ENCODE measurements around the gene PXMP2.
"Not testable (repeated sequence)": the region's sequence is repeated elsewhere in the genome, so short reads cannot be mapped to it uniquely, and the experiment has no call there.

Gene PXMP2

DNA sequence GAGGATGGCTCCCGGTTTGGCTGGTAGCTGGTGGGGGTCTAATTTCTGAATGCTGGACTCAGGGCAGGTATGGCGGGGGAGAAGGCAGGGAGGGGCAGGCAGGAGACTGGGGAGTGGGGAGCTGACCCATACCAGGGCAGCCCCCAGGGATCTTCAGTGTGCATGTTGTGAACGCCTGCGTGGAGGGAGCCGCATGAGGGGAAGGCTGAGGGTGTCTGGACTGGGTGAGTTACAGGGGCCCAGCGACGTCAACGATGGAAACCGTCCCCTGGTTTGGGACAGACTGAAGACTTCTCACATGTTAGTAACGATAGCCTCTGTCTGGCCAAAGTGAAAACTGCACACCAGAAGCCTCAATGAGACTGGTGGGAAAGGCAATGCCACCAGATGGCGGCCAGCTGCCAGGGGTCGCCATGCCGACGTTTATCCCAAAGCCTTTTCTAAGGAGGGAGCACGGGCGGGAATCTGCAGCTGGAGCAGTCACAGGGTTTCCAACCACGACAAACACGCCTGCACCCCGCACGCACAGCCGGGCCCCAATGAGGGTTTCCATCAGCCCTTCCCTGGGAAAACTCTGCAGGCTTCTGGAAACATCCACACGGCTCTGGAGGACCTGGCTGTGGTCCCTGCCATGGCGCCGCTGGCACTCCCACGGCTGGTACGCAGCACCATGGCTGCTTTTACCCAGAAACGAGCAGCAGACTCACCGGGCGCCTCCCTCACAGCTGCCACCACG, 37.3 kb downstream of the PXMP2 start:
- peak; percentile 54 for DNase-seq

DNA sequence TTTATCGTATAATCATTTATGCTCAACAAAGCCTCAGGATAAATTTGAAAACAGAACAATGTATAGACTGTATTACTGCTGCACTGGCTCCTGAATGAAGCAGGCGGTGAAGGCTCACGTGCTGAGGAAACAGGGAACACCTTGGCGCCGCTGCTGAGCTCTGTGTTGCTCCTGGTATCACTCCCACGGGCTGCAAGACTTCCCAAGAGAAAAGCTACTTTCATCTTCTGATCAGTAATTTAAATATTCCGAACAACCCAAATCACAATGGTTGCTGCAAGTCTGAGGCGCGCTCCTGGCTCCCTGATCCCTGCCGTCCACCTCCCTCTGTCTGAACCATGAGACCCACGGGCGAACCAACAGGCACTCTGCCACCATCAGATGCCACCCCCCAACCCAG, 39.0 kb downstream of the PXMP2 start:
- no peak for DNase-seq

DNA sequence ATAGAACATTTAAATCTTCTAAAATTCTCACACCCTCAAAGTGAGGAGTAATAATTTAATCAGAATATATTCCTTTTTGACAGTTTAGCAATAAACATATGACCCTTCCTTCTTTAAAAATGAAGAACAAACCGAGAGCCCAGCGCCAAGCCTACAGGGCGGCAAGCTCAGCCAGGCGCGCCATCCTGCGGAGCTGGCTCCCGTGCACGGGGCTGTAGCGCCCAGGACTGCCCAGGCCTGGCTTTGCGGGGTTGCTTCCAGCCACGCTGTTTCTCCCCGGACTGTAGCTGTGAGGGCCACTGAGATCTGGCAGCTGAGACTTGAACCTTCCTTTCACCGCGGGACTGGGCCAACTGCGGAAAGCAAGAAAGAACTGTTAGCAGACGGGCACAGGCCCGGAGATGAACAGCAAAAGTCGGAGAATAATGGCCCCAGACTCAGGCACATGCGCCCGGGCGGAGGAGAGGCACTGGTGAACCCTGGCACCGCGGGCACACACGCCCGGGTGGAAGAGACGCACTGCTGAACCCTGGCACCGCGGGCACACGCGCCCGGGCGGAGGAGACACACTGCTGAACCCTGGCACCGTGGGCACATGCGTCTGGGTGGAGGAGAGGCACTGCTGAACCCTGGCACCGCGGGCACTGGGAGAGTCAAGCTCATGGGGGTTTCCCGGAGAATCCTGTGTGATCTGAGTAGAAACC, 39.9 kb downstream of the PXMP2 start:
- no peak for DNase-seq

DNA sequence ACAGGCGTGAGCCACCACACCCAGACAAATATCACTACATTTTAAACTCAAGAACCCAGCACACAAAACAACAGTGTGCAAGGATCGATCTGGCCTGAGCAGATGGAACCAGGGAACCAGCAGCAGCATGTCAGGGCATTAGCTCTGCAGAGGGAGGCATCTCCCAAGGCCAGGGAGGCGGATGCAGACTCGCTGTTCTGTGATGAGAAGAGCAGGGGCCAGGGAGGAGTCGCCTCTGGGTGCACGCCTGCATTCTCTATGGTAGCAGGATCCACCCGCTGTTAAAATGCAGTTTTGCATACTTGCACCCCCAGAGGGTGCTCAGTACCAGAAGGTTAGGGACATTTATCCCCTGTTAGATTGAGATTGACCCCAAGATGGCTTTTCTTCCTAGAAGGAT, 41.1 kb downstream of the PXMP2 start:
- no peak for DNase-seq

DNA sequence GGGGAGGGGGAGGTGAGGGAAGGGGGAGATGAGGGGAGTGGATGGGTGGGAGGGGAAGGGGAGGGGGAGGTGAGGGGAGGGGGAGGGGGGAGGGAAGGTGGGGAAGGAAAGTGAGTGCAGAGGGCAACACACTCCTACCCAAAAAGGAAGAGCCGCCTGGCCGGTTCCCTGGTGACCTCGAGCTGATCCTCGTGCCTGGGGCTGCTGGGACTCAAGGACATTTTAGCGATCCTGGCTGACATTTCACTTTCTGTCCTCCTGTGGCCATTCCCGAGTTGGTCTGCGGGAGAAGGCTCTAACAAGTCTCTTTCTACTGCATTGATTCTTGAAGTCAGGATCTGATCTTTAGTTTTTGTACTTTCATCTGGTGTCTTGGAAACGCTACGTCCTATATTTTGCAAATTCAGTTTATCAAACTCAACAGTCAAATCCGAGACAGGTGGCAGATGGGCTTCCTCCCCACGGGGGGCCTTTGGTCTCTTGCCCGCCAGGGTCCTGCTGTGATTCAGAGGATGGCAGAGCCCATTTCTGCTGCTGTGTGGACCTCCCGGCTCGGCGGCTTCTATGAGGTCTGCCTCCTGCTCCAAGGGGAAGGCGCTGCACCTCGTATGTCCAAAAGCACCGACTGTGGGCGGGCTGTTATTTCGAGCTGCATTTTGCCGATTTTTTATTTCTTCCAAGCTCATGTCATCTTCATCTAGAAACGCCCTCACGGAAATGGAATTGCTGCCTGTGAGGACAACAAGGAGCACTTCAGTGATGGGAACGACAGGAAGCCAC, 42.3 kb downstream of the PXMP2 start:
- no peak for DNase-seq

DNA sequence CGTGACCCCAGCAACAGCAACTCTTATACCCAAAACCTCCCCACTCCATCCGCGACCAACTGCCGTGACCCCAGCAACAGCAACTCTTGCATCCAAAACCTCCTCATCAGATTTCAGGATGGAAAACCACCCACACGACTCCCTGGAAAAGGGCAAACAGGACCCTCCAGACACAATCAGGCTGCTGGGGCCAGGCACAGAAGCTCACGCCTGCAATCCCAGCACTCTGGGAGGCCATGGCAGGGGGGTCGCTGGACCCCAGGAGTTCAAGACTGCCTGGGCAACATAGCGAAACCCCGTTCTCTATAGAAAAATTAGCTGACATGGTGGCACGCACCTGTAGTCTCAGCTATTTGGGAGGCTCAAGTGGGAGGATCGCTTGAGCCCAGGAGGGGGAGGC, 43.0 kb downstream of the PXMP2 start:
- no peak for DNase-seq

DNA sequence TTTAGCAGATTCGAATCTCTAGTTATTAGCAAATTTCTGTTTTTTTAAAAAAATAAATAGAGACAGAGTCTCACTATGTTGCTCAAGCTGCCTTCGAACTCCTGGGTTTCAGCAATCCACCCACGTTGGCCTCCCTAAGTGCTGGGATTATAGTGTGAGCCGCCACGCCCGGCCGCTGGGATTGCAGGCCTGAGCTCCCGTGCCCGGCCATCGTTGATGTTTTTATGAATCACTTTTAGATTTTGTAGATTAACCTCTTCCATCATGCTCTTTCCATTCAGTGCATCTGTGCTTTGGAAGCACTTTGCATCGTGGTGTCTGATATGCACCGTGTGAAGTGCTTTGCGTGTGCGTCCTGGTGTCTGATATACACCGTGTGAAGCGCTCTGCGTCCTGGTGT, 44.2 kb downstream of the PXMP2 start:
- no peak for DNase-seq

DNA sequence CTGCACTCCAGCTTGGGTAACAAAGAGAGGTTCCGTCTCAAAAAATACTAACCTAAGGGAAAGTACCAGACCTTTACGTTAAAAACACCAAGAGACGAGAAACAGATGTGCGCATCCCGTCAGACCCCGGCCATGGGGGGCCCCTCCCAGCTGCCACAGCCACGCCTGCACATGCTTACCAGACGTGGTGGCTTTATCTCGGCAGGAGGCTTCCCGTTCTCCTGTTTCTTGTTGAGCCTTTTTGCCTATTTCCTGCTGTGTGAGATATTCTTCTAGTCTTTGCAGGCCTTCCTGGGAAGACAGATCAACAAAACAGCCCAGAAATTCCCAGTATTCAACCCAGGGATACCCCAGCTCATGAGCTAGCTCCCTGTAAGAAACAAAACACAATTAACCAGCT, 46.8 kb downstream of the PXMP2 start:
- peak; percentile 60 for DNase-seq

DNA sequence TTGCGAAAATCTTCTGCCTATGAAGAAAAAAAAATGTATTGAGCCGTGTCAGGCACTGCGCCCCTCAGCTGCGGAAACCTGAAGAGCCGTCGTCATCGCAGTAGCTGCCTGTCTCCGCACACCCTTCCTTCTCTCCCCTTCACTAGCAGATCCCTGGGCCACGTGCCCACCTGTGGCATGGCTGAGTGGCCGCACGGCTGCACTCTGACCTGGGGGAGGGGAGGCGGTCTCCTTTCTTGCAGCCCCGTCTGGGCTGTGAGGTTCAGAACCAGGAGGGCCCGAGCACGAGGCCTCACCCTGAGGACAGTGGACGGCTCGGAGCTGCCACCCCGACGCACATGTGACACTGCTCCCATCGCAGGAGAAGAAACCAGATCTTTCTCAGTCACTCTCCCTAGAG, 48.1 kb downstream of the PXMP2 start:
- no peak for DNase-seq

DNA sequence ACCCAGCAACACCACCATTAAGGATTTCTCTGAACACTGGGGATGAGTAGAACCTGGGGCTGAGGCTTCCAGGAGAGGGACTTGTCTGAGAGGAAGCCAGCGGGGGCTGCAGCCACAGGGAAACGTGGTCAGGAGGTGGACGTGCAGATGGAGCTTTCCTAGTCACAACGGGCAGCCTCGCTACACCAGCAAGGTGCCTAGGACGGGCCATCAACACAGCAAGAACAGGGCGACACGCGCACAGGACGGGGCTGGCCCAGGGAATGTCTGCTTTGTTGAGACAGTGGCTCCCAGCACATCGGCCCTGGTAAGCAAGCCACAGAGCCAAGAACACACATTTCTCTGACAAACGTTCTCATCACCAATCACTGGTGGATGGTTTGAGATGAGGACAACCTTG, 49.0 kb downstream of the PXMP2 start:
- no peak for DNase-seq

DNA sequence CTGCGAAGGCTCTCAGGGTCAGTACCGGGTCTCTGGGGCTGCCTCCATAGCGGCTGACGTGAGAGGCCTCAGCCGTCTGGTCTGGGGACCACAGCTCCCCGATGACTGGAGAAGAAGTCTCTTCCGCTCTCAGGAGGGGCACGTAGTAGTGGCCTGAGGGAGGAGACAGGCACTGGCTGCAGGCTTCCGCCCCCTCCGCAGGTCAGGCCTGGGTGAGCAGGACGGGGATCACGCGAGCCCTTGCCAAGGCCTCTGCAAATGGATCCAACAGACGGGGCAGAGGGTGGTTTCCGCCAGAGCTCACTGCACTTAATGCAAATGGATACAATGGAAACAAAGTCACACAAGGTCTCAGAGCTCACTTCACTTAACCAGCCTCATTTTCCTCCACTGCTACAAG, 49.5 kb downstream of the PXMP2 start:
- DNase-seq: no peak

DNA sequence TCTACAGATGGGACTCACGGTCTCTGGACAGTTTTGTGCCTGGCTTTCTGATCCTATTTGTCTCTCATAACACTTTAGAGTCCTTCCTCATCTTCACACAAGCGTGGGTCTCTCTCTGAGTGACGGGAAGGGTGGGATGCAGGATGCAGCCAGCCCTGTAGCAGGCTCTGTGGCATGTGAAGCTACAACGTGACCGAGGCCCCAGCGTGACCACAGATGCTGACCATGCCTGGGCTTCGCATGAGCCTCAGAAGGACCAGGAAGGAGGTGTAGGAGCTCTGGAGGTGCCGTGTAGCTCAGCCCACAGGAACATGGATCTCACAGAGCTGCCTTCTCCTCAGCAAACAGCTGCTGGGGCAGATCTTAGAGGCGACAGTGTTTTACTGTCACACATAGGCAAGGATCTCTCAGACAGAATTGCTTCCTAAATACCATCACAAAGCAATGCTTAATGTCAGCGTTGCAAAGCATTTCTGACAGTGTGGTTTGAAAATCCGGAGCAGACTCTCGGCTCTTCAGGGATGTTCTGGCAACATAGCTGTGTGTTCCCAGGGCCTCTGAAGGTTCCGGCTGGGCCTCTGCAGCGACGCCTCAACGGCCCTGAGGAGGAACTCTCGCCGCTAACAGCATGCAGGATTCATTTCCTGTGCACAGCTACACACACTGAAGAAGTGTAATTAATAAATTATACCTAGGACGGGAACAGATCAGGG, 52.4 kb downstream of the PXMP2 start:
- no peak for DNase-seq

DNA sequence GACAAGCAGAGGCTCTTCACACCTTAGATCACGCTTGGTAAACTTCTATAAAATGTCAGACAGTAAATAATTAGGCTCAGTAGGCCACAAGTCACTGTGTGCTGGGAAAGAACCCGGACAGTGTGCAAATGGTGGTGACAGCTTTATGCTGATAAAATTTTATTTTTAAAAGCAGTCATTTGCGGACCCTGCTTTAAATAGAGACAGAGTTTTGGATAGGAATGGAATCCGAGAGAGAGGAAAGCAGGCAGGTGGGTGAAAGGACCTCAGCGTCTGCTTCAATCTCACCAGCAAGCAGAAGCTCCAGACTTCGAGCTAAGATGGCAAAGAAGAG, 52.9 kb downstream of the PXMP2 start:
- DNase-seq: no peak

DNA sequence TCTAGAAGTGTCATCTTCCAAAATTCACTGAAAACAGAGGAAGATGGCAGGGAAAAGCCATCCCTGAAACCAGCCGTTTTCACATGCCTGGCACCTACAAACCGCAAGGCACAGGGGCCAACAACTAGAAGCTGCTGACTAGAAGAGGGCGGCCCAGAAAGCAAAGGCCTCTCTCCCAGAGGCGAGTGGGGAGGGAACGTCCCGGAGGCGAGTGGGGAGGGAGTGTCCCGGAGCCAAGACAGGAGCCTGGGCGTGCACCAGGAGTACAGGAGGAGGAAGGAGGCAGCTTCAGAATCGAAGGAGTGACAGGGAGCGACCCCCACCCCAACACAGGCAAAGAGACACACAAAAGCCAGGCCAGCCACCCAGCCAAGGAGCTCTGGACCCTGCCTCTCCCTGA, 53.3 kb downstream of the PXMP2 start:
- DNase-seq: no peak

DNA sequence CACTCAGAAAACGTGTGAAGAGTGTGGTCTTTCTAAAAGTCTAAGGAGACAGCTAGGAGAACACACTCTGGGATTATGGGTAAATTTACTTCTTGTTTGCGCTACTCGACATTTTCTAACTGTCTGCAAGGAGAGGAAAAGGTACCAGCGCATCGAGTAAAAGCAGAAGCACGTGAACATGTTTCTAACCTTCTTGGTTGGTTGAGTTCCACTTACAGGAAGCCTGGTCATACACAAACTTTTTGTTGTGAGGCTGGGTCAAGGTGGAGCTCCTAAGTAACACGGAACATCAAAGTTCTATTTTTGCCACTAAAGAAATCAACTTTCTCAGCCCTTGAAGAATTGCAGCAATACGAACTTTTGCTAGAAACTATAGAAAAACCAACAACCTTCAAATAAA, 54.2 kb downstream of the PXMP2 start:
- no peak for DNase-seq

DNA sequence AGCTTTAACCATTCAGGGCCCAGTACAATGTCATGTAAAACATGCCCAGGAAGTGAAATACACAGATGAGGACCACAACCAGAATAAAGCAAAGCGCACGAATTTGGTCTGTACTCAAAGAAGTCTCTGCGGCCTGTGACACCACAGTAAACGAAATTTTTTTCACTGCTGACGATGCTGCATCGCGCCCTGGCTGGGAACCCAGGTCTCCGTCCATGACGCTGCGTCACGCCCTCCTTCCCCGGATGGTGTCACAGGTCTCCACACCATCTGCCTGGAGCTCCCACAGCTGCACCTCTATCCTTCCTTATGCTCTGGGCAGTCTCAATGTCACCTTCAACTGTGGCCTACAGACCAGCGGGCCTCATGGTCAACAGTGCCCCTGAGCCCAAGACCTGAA, 56.4 kb downstream of the PXMP2 start:
- no peak for DNase-seq

DNA sequence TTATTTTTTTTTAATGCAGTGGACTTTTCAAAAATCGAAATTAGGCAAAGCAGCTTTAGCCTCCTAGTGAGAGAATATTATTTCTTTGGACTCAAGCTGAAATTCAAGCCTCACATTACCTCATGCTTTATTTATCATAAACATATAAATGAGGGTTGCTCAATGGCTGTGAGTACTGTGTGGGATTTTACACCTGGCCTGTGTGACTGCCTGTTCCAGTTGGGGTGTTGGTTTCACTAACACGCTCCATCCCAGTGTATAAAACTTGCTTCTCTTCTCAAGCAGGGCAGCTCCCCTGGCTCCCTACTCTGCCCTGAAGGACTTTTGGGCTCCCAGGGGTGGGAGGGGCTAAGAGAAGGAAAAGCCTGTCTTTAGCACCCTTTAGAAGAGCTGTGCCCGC, 59.2 kb downstream of the PXMP2 start:
- no peak for DNase-seq

DNA sequence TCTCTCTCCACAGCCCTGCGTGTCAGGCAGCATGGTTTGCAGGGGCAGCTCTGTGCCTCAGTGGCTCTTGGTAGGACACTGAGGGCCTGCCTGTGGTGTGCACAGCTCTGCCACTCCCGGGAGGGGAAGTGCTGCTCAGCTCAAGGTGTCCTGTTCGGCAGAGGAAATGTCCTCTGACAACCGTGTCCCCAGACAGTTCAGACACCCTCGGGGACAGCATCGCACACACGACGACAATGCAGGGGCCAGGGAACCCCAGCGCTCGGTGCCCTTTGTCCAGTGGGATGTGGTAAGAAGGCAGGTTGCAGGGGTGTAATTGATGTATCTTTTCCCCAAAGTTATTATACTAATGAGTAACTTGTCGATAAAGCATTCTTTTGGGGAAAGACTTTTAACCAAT, 60.0 kb downstream of the PXMP2 start:
- no peak for DNase-seq

DNA sequence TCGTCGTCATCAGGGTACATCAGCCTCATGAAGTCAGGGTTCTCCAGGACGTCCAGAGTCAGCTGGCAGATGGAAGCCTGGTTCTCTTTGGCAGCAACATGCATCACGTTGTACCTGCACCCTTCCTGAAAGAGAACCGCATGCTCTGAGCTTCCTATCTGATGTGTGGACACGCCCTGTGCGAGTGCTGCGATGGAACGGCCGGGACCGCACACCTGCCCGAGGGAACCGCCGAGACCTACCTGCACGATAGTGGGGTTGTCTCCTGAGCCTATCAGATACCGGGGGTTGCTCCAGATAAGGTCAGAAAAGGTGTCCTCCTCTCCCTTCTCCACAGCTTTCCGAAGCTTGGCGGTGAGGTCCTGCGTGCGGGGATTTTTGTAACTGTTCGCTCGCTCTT, 60.5 kb downstream of the PXMP2 start:
- DNase-seq: no peak

DNA sequence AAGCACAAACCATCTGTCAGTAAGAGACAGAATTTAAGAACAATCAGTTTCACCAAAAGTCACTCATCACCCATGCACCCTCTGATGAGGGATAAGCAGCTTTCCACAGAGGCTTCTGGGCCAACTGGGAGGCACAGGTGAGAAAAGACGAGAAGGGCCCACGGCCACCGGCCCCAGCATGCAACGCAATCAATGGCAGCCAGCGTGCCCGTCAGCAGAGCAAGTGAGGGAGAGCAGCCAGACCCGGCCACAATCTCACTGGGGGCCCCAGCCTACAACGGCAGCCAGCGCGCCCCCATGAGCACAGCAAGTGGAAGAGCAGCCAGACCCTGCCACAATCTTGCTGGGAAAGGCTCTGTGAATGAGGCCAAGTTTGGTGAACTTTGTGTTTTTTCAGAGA, 60.9 kb downstream of the PXMP2 start:
- no peak for DNase-seq

DNA sequence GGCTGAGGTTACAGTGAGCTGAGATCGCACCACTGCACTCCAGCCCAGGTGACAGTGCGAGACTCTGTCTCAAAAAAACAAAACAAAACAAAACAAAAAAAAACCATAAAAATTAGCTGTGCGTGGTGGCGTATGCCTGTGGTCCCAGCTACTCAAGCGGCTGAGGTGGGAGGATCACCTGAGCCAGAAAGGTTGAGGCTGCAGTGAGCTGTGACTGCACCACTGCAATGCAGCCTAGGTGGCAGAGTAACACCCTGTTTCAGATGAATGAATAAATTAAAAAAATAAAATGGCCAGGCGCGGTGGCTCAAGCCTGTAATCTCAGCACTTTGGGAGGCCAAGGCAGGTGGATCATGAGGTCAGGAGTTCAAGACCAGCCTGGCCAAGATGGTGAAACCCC, 66.3 kb downstream of the PXMP2 start:
- not testable (repeated sequence) for DNase-seq

DNA sequence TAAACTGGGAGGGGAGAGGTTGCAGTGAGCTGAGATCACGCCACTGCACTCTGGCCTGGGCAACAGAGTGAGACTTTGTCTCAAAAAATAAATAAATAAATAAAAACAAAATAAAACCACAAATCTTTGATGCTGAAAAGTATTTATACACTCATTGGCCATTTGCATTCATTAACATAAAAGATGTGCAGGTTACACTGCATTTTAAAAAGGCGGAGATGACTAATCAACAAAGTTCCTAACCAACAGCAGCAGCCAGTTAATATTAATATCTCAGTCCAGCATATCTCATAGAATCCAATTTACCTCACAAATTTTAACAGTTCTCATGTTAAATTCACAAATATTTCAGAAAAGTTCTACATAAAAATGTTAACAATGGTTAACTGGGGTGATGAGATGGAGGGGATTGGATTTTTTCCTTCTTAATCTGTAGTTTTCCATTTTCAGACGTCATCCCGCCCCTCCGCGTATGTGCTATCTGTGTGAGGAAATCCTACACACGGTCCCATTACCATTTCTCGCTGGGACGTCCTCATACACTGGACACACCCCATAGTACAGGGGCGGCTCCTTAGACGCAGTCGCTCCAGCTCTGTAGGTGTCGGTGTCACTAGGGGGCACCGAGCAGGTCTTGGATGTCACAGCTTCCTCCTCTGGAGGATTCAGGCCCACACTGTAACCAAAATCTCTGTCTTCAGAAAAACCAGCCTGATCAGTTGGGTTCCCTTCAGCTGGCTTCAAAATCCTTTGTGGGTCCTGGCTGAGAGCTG, 67.0 kb downstream of the PXMP2 start:
- no peak for DNase-seq
